H9 (cell line): Measurements from ENCODE around the gene RADIL. TPM values are rescaled to one million over a fixed set of nuclear protein-coding genes. Genes with fewer than 3 reads are reported as not detected.

ENCODE experiments used
- DNase-seq: peaks from one replicate; pipeline ENCODE4 v3.0.0-alpha.2; 2017
- H2AFZ ChIP-seq: one replicate; pipeline ENCODE4 v1.6.1; 2013; ENCODE audit warnings: mild to moderate bottlenecking, low read length, control low read depth, moderate library complexity
- H2AK5ac ChIP-seq: 2 replicates; pipeline ENCODE4 v1.6.1; 2013; ENCODE audit warnings: low read length, control low read depth, mixed read lengths; ENCODE audit not compliant: insufficient read length
- H2BK120ac ChIP-seq: one replicate; pipeline ENCODE4 v1.6.1; 2013; ENCODE audit warnings: low read depth, mild to moderate bottlenecking, low read length, control low read depth, inconsistent platforms; ENCODE audit not compliant: poor library complexity, severe bottlenecking
- H2BK12ac ChIP-seq: 2 replicates; pipeline ENCODE4 v1.6.1; 2013; ENCODE audit warnings: low read length, control low read depth, mixed read lengths, low read depth; ENCODE audit not compliant: insufficient read length
- H2BK15ac ChIP-seq: 2 replicates; pipeline ENCODE4 v1.6.1; 2013; ENCODE audit warnings: low read depth, low read length, control low read depth
- H2BK20ac ChIP-seq: one replicate; pipeline ENCODE4 v1.6.1; 2013; ENCODE audit warnings: low read depth, mild to moderate bottlenecking, low read length, control low read depth, inconsistent platforms; ENCODE audit not compliant: poor library complexity, severe bottlenecking
- H2BK5ac ChIP-seq: 2 replicates; pipeline ENCODE4 v1.6.1; 2013; ENCODE audit warnings: low read length, control low read depth, mixed read lengths; ENCODE audit not compliant: insufficient read length
- H3K14ac ChIP-seq: 2 replicates; pipeline ENCODE4 v1.6.1; 2013; ENCODE audit warnings: low read length, control low read depth; ENCODE audit not compliant: insufficient read depth
- H3K18ac ChIP-seq: 2 replicates; pipeline ENCODE4 v1.6.1; 2013; ENCODE audit warnings: low read depth, mild to moderate bottlenecking, mixed read lengths, low read length, control low read depth; ENCODE audit not compliant: insufficient read length
- H3K23ac ChIP-seq: 2 replicates; pipeline ENCODE4 v1.6.1; 2013; ENCODE audit warnings: low read length, control low read depth, mixed read lengths, low read depth; ENCODE audit not compliant: insufficient read length
- H3K23me2 ChIP-seq: 2 replicates; pipeline ENCODE4 v1.6.1; 2013; ENCODE audit warnings: low read depth, mild to moderate bottlenecking, mixed read lengths, low read length, control low read depth; ENCODE audit not compliant: insufficient read length, poor library complexity, severe bottlenecking
- H3K27ac ChIP-seq: 2 replicates; pipeline ENCODE4 v1.5.1; 2013; ENCODE audit warnings: low read length, control low read depth, mixed read lengths, low read depth; ENCODE audit not compliant: insufficient read length
- H3K27me3 ChIP-seq: 2 replicates; pipeline ENCODE4 v1.6.1; 2013; ENCODE audit warnings: low read length, control low read depth, inconsistent platforms; ENCODE audit not compliant: insufficient read depth
- H3K4ac ChIP-seq: 2 replicates; pipeline ENCODE4 v1.6.1; 2013; ENCODE audit warnings: low read depth, mild to moderate bottlenecking, control low read depth, inconsistent platforms, low read length, moderate library complexity
- H3K4me1 ChIP-seq: 2 replicates; pipeline ENCODE4 v1.6.1; 2013; ENCODE audit warnings: low read length, control low read depth, inconsistent platforms; ENCODE audit not compliant: insufficient read depth
- H3K4me2 ChIP-seq: 2 replicates; pipeline ENCODE4 v1.6.1; 2013; ENCODE audit warnings: low read length, control low read depth, mixed read lengths; ENCODE audit not compliant: insufficient read length, insufficient read depth
- H3K56ac ChIP-seq: 2 replicates; pipeline ENCODE4 v1.6.1; 2013; ENCODE audit warnings: low read depth, mild to moderate bottlenecking, mixed read lengths, low read length, control low read depth; ENCODE audit not compliant: insufficient read length
- H3K79me1 ChIP-seq: 2 replicates; pipeline ENCODE4 v1.6.1; 2013; ENCODE audit warnings: low read depth, mild to moderate bottlenecking, moderate library complexity, low read length, control low read depth, inconsistent platforms; ENCODE audit not compliant: insufficient read depth, poor library complexity, severe bottlenecking
- H3K79me2 ChIP-seq: 2 replicates; pipeline ENCODE4 v1.6.1; 2013; ENCODE audit warnings: low read length, control low read depth, inconsistent platforms; ENCODE audit not compliant: insufficient read depth
- H3K9ac ChIP-seq: 2 replicates; pipeline ENCODE4 v1.6.1; 2013; ENCODE audit warnings: low read length, control low read depth, mixed read lengths; ENCODE audit not compliant: insufficient read length; ENCODE audit errors: extremely low read depth
- H3K9me3 ChIP-seq: one replicate; pipeline ENCODE4 v1.6.1; 2013; ENCODE audit warnings: low read depth, low read length, inconsistent platforms; ENCODE audit not compliant: control insufficient read depth
- H3T11ph ChIP-seq: one replicate; pipeline ENCODE4 v1.6.1; 2013; ENCODE audit warnings: mild to moderate bottlenecking, low read length, control low read depth, inconsistent platforms
- H4K20me1 ChIP-seq: one replicate; pipeline ENCODE4 v1.6.1; 2013; ENCODE audit not compliant: control insufficient read depth, insufficient read length, insufficient read depth
- H4K5ac ChIP-seq: 2 replicates; pipeline ENCODE4 v1.6.1; 2013; ENCODE audit warnings: low read depth, mild to moderate bottlenecking, mixed read lengths, low read length, control low read depth; ENCODE audit not compliant: insufficient read length
- H4K8ac ChIP-seq: replicated peaks from 2 replicates; pipeline ENCODE4 v1.6.1; 2013; ENCODE audit warnings: low read length, control low read depth, mixed read lengths, low read depth; ENCODE audit not compliant: insufficient read length
- H4K91ac ChIP-seq: 2 replicates; pipeline ENCODE4 v1.6.1; 2013; ENCODE audit warnings: low read depth, mild to moderate bottlenecking, moderate library complexity, mixed read lengths, low read length, control low read depth; ENCODE audit not compliant: insufficient read length
- H3K27ac Mint-ChIP-seq, 3 experiments: 2 replicates in 2 of 3; 3 replicates in 1 of 3; pipeline ENCODE4 v1.8.0; 2020 to 2021; ENCODE audit warnings: mixed read lengths in 3 of 3, mild to moderate bottlenecking in 1 of 3, moderate library complexity in 1 of 3
- H3K27me3 Mint-ChIP-seq: 2 replicates; pipeline ENCODE4 v1.8.0; 2021; ENCODE audit warnings: low read depth, mild to moderate bottlenecking, moderate library complexity, mixed read lengths
- H3K36me3 Mint-ChIP-seq, 3 experiments: 2 replicates in 2 of 3; 3 replicates in 1 of 3; pipeline ENCODE4 v1.8.0; 2020 to 2021; ENCODE audit warnings: low read depth in 3 of 3, mixed read lengths in 3 of 3; ENCODE audit not compliant: insufficient read depth in 1 of 3
- H3K4me1 Mint-ChIP-seq, 2 experiments: 2 replicates each; pipeline ENCODE4 v1.8.0; 2020; ENCODE audit warnings: mixed read lengths in 2 of 2
- H3K4me3 Mint-ChIP-seq, 2 experiments: 2 replicates in 1 of 2; 3 replicates in 1 of 2; pipeline ENCODE4 v1.8.0; 2020 to 2021; ENCODE audit warnings: mild to moderate bottlenecking in 2 of 2, mixed read lengths in 2 of 2, moderate library complexity in 1 of 2
- H3K9me3 Mint-ChIP-seq, 2 experiments: 2 replicates in 1 of 2; 3 replicates in 1 of 2; pipeline ENCODE4 v1.8.0; 2020; ENCODE audit warnings: mild to moderate bottlenecking in 2 of 2, mixed read lengths in 2 of 2, moderate library complexity in 1 of 2
- WGBS: extraction: QIAGEN DNeasy Blood & Tissue Kit; methylation state at CpG from one replicate; pipeline ENCODE4 v1.1.7; 2013; ENCODE audit warnings: missing lambda C conversion rate, low lambda C conversion rate, mixed read lengths; ENCODE audit not compliant: insufficient read length; ENCODE audit errors: extremely low coverage; 5-methylcytosine and 5-hydroxymethylcytosine counted together
- total RNA-seq: library from RNA; stranded (reverse); gene quantifications from 2 replicates; pipeline ENCODE4 v1.2.1, GENCODE V29; 2021
- TF ChIP-seq, protein P1 (sequence below): fragments of 200-600 bp; sonication (generic); conservative IDR thresholded peaks from 3 replicates; pipeline ENCODE4 v1.8.0; 2021; ENCODE audit warnings: antibody characterized with exemption, mild to moderate bottlenecking

The RADIL gene
- total RNA-seq, 1 experiment from 2014 or later: 4.7 TPM

DNA sequence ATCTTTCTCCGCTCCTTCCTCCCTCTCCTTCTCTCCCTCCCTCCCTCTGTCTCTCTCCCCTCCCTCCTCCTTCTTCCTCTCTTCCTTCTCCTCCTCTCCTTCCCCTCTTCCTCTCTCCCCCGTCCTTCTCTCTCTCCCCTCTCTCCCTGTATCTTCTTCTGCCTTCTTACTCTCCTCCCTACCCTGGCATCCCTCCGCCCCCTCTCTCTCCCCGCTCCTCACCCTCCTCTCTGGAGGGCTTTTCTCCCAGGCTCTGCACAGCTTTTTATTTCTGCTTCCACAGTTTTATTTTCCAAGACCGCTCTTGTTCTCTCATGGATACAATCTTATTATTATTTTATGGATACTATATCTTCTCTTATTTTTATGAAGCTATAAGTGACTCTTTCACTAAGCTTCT lies 75.5 kb downstream of the RADIL start:
- Histone ChIP-seq H3K23me2 (no peaks in the 10 kb centered on the region), H3K9me3 (no peaks in the 10 kb centered on the region), H4K91ac (no peak overlapping the region), H3K4me1 (no peaks in the 10 kb centered on the region), H3T11ph (no peak overlapping the region), H3K18ac (no peak overlapping the region), H2AFZ (no peak overlapping the region), H2BK15ac (no peak overlapping the region), H4K5ac (no peak overlapping the region), H4K20me1 (no peaks in the 10 kb centered on the region), H2BK12ac (no peak overlapping the region), H3K79me2 (no peaks in the 10 kb centered on the region), H3K56ac (no peak overlapping the region), H3K79me1 (no peaks in the 10 kb centered on the region), H3K23ac (no peak overlapping the region), H4K8ac (no peak overlapping the region), H3K4me2 (no peak overlapping the region), H3K9ac (no peak overlapping the region), H2BK120ac (no peak overlapping the region), H3K27me3 (no peaks in the 10 kb centered on the region), H2BK20ac (no peak overlapping the region), H2BK5ac (no peak overlapping the region), H3K27ac (no peak overlapping the region), H3K14ac (no peak overlapping the region), H3K4ac (no peak overlapping the region), H2AK5ac (no peak overlapping the region)
- DNase-seq: no peak
- Mint-ChIP-seq H3K4me1 (peaks cover 6 to 20% of the 10 kb centered on the region in 2 experiments), H3K27ac (no peak overlapping the region), H3K9me3 (peaks cover 1 to 5% of the 10 kb centered on the region in 2 experiments; a peak in 2 of 5 replicates), H3K36me3 (peaks cover 0 to 6% (median 0%) of the 10 kb centered on the region in 3 experiments; a peak in 1 of 7 replicates), H3K27me3 (peaks cover 12% of the 10 kb centered on the region), H3K4me3 (no peak overlapping the region; a peak in 1 of 5 replicates)
- no CpG with 5 or more reads among the region's 5 CpGs for WGBS
- TF ChIP-seq, protein P1, sequence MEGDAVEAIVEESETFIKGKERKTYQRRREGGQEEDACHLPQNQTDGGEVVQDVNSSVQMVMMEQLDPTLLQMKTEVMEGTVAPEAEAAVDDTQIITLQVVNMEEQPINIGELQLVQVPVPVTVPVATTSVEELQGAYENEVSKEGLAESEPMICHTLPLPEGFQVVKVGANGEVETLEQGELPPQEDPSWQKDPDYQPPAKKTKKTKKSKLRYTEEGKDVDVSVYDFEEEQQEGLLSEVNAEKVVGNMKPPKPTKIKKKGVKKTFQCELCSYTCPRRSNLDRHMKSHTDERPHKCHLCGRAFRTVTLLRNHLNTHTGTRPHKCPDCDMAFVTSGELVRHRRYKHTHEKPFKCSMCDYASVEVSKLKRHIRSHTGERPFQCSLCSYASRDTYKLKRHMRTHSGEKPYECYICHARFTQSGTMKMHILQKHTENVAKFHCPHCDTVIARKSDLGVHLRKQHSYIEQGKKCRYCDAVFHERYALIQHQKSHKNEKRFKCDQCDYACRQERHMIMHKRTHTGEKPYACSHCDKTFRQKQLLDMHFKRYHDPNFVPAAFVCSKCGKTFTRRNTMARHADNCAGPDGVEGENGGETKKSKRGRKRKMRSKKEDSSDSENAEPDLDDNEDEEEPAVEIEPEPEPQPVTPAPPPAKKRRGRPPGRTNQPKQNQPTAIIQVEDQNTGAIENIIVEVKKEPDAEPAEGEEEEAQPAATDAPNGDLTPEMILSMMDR: no peak
